SK-N-MC (cell line): ENCODE data around the gene PMAIP1.

Experiments
- EZH2 ChIP-seq: fragments of 200-600 bp; sonication (generic); IDR thresholded peaks from one replicate; pipeline ENCODE4 v1.6.1; 2017; ENCODE audit warnings: antibody characterized with exemption
- FOXP2 ChIP-seq: optimal IDR thresholded peaks from 2 replicates; pipeline ENCODE3; 2011; ENCODE audit warnings: mild to moderate bottlenecking, moderate library complexity; ENCODE audit not compliant: insufficient read depth; ENCODE audit errors: extremely low read length, control extremely low read depth
- POLR2AphosphoS5 ChIP-seq: IDR thresholded peaks from 2 replicates; pipeline ENCODE4 v1.6.1; 2012; ENCODE audit warnings: mild to moderate bottlenecking, low read depth, low read length, borderline replicate concordance

GRCh38 chr18:59898093-59898492, 1.7 kb upstream of the PMAIP1 start:
- TF ChIP-seq EZH2 = no peak
- no peak for TF ChIP-seq POLR2AphosphoS5
- no peak for TF ChIP-seq FOXP2
